ENCODE measurements around the gene IL31.
A peak's percentile ranks its signal among the peaks of the same experiment; 100 is the strongest.
"Not testable (repeated sequence)": the region's sequence is repeated elsewhere in the genome, so short reads cannot be mapped to it uniquely, and the experiment has no call there.

Gene IL31

GRCh38 chr12:122206111-122206881, 32.3 kb upstream of the IL31 start:
- no peak for DNase-seq
- no peak for TF ChIP-seq CTCF (IDR thresholded peaks at IDR 0.05; ENCODE audit: low read depth, low read length)
- Histone ChIP-seq H3K9me3 (no peaks in the 10 kb centered on the region), H3K36me3 (peaks cover 44% of the 10 kb centered on the region), H3K4me3 (ENCODE audit: low read depth, low read length) (no peak overlapping the region), H3K27me3 (peaks cover 19% of the 10 kb centered on the region), H3K4me1 (peaks cover 9% of the 10 kb centered on the region)

DNA sequence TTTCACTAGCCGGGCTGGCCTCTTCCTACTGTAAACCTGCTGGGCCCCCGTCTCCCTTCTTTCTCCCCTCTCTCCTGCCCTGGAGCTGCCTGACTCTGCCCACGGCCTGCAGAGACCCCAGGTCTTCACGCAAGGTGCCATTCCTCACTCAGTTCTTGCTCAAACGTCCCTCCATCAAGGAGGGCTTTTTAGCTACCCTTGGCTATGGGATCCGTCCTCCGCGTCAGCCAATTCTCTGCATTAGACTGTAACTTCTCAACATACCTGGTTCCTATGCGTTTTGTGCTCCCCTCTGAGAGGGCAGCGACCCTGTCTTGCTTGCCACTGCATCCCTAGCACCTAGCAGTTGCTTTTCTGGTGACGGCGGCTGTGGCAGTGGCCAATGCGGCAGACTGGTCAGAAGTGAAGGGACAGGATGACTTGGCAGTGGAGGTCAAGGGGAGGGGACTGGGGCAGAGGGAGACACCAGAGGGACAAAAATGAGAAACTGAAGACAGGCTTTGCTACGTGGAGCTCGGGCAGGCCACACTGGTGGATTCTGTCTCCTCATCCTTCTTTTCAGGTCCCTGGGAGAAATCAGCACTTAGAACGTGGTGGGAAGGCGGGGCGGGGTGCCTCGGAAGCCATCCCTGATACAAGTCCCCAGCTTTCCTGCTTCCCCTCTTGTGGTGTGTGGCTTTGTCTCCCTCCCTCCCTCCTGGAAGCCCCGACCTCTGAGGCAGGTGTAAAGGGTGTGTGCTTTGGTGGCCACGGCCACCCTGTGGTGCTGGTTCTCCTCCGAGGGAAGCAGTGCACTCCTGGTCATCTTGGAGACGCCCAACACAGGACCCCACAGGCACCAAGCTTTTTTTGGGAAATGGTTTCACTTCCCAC, 31.3 kb upstream of the IL31 start:
- peaks cover 37% of the 10 kb centered on the region for H3K36me3 ChIP-seq
- peaks cover 14% of the 10 kb centered on the region for H3K4me1 ChIP-seq
- H3K9me3 ChIP-seq, result no peaks in the 10 kb centered on the region
- no peak for DNase-seq
- peaks cover 19% of the 10 kb centered on the region for H3K27me3 ChIP-seq
- TF ChIP-seq CTCF (IDR thresholded peaks at IDR 0.05; ENCODE audit: low read depth, low read length), result no peak
- H3K4me3 ChIP-seq (ENCODE audit: low read depth, low read length), result no peak overlapping the region

DNA sequence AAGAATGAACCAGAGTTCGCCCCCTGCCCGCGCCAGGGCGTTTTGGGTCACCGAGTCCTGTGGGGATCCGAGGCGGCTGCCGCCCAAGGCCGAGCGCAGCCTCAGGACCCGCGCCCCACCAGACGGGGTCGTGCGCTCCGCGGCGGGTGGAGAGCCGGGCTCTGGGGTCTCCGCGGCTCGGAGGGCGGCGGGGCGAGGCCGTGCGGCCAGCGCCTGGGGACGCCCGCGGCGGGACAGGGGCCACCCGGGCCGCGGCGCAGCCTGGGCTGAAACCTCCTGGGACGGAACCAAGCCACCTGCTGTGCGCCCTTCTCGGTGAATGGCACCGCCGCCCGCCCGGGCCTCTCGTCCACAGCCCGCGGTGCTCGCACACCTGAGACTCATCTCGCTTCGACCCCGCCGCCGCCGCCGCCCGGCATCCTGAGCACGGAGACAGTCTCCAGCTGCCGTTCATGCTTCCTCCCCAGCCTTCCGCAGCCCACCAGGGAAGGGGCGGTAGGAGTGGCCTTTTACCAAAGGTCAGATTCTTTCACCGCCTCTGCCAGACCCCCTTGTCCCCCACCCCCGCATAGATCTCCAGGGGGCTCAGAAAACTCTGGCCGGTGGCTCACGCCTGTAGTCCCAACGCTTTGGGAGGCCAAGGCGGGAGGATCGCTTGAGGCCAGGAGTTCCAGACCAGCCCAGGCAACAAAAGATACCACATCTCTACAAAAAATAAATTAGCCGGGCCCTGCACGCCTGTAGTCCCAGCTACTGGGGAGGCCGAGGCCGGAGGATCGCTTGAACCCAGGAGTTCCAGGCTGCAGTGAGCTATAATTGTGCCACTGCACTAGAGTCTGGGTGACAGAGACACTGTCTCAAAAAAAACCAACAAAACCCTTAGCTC, 30.4 kb upstream of the IL31 start:
- no peak for TF ChIP-seq CTCF (IDR thresholded peaks at IDR 0.05; ENCODE audit: low read depth, low read length)
- peaks cover 14% of the 10 kb centered on the region for H3K4me1 ChIP-seq
- peaks cover 31% of the 10 kb centered on the region for H3K36me3 ChIP-seq
- no peaks in the 10 kb centered on the region for H3K9me3 ChIP-seq
- H3K4me3 ChIP-seq (ENCODE audit: low read depth, low read length), result peak overlapping the region; percentile 25
- peaks cover 19% of the 10 kb centered on the region for H3K27me3 ChIP-seq
- DNase-seq, result no peak

DNA sequence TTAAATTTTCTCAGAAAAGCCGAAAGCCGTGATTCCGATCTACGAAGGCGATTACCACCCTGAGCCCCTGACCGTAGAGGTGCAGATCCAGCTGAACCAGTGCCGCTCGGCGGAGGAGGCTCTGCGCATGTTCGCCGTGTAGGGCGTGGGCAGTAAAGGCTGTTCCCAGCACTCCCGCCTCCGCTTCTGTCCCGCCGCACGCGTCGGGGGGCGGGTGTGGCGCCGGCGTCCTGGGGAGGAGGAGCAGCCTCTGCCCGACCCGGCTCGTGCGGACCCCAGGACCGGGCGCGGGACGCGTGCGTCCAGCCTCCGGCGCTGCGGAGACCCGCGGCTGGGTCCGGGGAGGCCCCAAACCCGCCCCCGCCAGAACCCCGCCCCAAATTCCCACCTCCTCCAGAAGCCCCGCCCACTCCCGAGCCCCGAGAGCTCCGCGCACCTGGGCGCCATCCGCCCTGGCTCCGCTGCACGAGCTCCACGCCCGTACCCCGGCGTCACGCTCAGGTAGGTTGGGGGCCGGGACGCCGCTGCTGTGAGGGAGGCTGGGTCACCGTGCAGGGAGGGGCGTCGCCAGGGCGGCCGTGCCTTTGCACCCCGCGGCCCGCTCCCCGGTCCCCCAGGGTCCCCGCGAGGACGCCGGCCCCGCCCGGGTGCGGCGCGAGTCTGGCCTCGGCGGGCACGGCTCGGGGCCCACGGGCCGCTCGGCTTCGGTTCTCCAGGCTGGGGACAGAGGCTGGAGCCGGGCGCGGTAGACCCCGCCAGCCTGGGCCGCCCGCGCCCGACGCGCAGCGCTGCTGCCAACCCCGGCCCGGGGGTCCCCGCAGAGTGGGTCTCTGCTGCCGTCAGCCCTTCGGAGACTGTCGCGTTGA, 29.5 kb upstream of the IL31 start, which contains the start of gene B3GNT4:
Gene B3GNT4, plus strand, starts transcription at position 409 of the 866 bp plus-strand sequence. CDS start 910 bp downstream, outside the sequence.
- peak within 1 kb of the TSS; percentile 63 for H3K4me3 ChIP-seq (ENCODE audit: low read depth, low read length)
- peak; percentile 76 for DNase-seq
- peaks cover 19% of the 10 kb centered on the region for H3K27me3 ChIP-seq
- H3K4me1 ChIP-seq, result peaks cover 14% of the 10 kb centered on the region
- no peaks in the 10 kb centered on the region for H3K9me3 ChIP-seq
- peaks cover 22% of the 10 kb centered on the region for H3K36me3 ChIP-seq
- TF ChIP-seq CTCF (IDR thresholded peaks at IDR 0.05; ENCODE audit: low read depth, low read length), result no peak

GRCh38 chr12:122202811-122203210, 28.8 kb upstream of the IL31 start:
- Histone ChIP-seq H3K4me1 (peaks cover 14% of the 10 kb centered on the region), H3K36me3 (peaks cover 15% of the 10 kb centered on the region), H3K27me3 (peaks cover 19% of the 10 kb centered on the region), H3K4me3 (ENCODE audit: low read depth, low read length) (peak overlapping the region; percentile 63)
- not testable (repeated sequence) for H3K9me3 ChIP-seq, DNase-seq
